Thymus (tissue), 11 donors: ENCODE results near the gene MRPS25. TPM values are rescaled to one million over a fixed set of nuclear protein-coding genes. Genes with fewer than 3 reads are reported as not detected.

Experiments
- DNase-seq, 9 donors: peaks; one replicate each; pipeline ENCODE4 v3.0.0-alpha.2; 2013; ENCODE audit warnings: low spot score in 9 of 9, low read depth in 6 of 9, missing footprints in 1 of 9
- H3K27ac ChIP-seq, 2 donors: one replicate each; pipeline ENCODE4 v1.5.1; 2013; ENCODE audit warnings: control low read depth in 1 of 2, low read depth in 1 of 2, low read length in 1 of 2, mild to moderate bottlenecking in 1 of 2, moderate library complexity in 1 of 2
- H3K27me3 ChIP-seq, 2 donors: one replicate each; pipeline ENCODE4 v1.5.1; 2013; ENCODE audit warnings: low read length in 1 of 2; ENCODE audit not compliant: control insufficient read depth in 2 of 2, insufficient read depth in 1 of 2
- H3K36me3 ChIP-seq, 2 donors: one replicate each; pipeline ENCODE4 v1.5.1; 2013; ENCODE audit warnings: low read length in 1 of 2, mild to moderate bottlenecking in 1 of 2, moderate library complexity in 1 of 2; ENCODE audit not compliant: control insufficient read depth in 2 of 2, insufficient read depth in 2 of 2
- H3K4me1 ChIP-seq, 2 donors: one replicate each; pipeline ENCODE4 v1.5.1; 2013; ENCODE audit warnings: low read length in 2 of 2; ENCODE audit not compliant: control insufficient read depth in 2 of 2, insufficient read depth in 2 of 2
- H3K4me3 ChIP-seq, 2 donors: one replicate each; pipeline ENCODE4 v1.5.1; 2013; ENCODE audit warnings: low read length in 2 of 2, control low read depth in 1 of 2, mild to moderate bottlenecking in 1 of 2
- H3K9me3 ChIP-seq, 2 donors: one replicate each; pipeline ENCODE4 v1.5.1; 2013; ENCODE audit warnings: low read length in 1 of 2, mild to moderate bottlenecking in 1 of 2; ENCODE audit not compliant: control insufficient read depth in 2 of 2, insufficient read depth in 1 of 2
- WGBS: extraction: QIAGEN DNeasy Blood & Tissue Kit; methylation state at CpG from one replicate; pipeline ENCODE4 v1.1.7; 2013; 5-methylcytosine and 5-hydroxymethylcytosine counted together
- polyA plus RNA-seq: library from polyadenylated mRNA; stranded (reverse); fragments of 200-250 nt; gene quantifications from one replicate; pipeline ENCODE4 v1.2.3, GENCODE V29; 2013
- total RNA-seq: library from RNA; stranded (reverse); fragments of 120-200 nt; gene quantifications from one replicate; pipeline ENCODE4 v1.2.4, GENCODE V29; 2013
- donor health status: healthy.

The MRPS25 gene
- total and polyA plus RNA-seq, 2 donors: 24.6 to 48.9 TPM

GRCh38 chr3:15107075-15107947 is 42.2 kb upstream of the MRPS25 start:
- no peaks in the 10 kb centered on the region for H3K9me3 ChIP-seq
- 89% methylated on average over 16 of the region's 16 CpGs for WGBS
- H3K27ac ChIP-seq: no peak overlapping the region
- DNase-seq: no peak
- no peak overlapping the region for H3K4me3 ChIP-seq
- H3K4me1 ChIP-seq: peaks cover 2 to 6% of the 10 kb centered on the region in 2 donors
- H3K27me3 ChIP-seq: peaks cover 0 to 2% of the 10 kb centered on the region in 2 donors
- H3K36me3 ChIP-seq: no peaks in the 10 kb centered on the region

DNA sequence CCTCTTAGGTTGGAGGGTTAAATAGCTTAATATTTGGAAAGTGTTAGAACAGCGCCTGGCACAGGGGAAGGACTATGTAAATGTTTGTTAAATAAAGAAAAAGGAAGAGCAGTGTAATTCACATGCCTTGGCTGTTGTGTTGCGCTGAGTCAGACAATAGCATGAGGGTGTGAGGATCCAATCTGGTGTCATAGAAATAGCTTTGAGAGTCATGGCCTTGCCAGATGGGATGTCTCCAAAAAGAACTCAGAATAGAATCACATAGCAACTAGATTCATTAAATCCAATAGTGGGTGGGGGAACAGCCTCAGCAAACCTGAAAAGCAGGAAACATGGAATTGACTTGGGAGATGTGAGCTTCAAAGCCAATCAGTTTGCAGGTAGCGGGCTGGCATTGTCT is 37.7 kb upstream of the MRPS25 start:
- Histone ChIP-seq H3K4me1 (peaks cover 4 to 15% of the 10 kb centered on the region in 2 donors), H3K9me3 (no peaks in the 10 kb centered on the region), H3K36me3 (no peaks in the 10 kb centered on the region), H3K4me3 (no peak overlapping the region), H3K27ac (no peak overlapping the region), H3K27me3 (peaks cover 0 to 2% of the 10 kb centered on the region in 2 donors)
- no peak for DNase-seq
- WGBS: 95% methylated on average over 3 of the region's 3 CpGs

DNA sequence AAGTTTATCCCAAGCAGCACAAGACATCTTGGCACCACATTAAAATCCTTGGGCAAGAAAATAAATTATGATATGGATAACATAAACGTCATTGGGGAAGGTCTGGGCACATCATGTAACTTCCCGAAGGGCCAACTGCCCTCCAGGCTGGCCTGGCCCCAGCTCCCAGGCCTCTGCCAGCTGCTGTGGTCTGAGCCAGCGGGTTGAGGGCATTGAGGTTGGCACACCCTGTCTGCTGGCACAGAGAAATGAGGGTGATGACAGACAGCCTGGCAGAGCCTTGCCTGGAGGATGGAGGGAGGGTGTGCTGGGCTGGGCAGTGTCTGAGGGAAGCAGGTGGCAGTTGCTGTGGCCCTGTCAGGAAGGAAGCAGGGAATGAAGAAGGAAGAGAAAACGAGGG is 37.1 kb upstream of the MRPS25 start:
- Histone ChIP-seq H3K36me3 (no peaks in the 10 kb centered on the region), H3K27me3 (peaks cover 0 to 2% of the 10 kb centered on the region in 2 donors), H3K4me3 (no peak overlapping the region), H3K4me1 (peaks cover 8 to 18% of the 10 kb centered on the region in 2 donors), H3K27ac (no peak overlapping the region), H3K9me3 (no peaks in the 10 kb centered on the region)
- WGBS: 35% methylated on average over 4 of the region's 4 CpGs
- DNase-seq: no peak

- peaks cover 10 to 18% of the 10 kb centered on the region in 2 donors for H3K4me1 ChIP-seq
These were observed 34.4 kb upstream of the MRPS25 start for GRCh38 chr3:15099364-15100098.

DNA sequence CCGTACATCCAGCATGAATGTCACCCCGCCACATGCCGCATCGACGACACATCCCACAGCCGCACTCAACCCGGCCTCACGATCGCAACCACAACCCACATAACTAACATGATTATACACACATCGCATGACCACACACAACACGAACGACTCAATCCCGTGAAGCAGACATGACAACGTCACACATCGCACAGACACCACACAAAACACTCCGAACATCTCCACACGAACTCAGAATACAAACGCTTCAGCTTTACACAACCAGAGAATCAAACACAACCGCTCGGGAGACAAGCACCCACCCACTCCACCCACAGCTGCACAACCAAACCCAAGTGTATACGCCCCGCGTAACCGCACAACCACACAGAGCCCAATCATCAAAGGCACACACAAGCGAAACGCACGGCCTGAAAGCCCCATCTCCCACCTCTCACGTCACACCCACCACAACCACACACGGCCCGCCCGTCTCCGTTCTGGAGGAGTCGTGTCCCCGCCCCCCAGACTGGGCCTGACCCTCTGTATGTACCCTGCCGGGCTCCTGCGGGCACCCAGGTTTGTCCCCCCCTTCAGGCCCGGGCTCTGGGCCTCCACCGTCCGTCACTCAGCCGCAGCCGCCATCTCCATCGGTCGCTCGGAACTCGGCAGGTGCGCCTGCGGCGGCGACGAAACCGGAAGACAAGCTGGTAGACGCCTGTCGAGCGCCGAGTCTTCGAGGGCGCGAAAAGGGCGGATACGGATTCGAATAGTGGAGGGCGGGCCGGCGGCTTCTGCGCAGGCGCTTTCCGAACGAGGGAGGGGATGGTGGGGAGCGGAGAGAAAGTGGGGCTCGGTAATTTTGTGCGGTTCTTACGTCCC is 33.6 kb upstream of the MRPS25 start, which contains the start of gene RBSN:
Gene RBSN, minus strand, starts transcription at position 646 of the 861 bp plus-strand sequence. CDS start 3,028 bp downstream, outside the sequence.
- WGBS: under 1% methylated on average over 72 of the region's 72 CpGs
- no peaks in the 10 kb centered on the region for H3K27me3 ChIP-seq
- H3K4me3 ChIP-seq: peak within 1 kb of the TSS; percentile 57 to 94
- DNase-seq: peak; percentile 89 to 98 (median 94)
- peaks cover 23 to 25% of the 10 kb centered on the region in 2 donors for H3K36me3 ChIP-seq
- peak within 1 kb of the TSS; percentile 93 to 96 for H3K27ac ChIP-seq
- no peaks in the 10 kb centered on the region for H3K9me3 ChIP-seq
- peaks cover 10 to 18% of the 10 kb centered on the region in 2 donors for H3K4me1 ChIP-seq

More at GRCh38 chr3:15099364-15100098, 34.4 kb upstream of the MRPS25 start:
- Histone ChIP-seq H3K36me3 (peaks cover 15 to 18% of the 10 kb centered on the region in 2 donors), H3K27me3 (no peaks in the 10 kb centered on the region), H3K27ac (peak overlapping the region; percentile 75 to 96), H3K9me3 (no peaks in the 10 kb centered on the region), H3K4me3 (peak overlapping the region; percentile 57 to 94)
- 21% methylated on average over 19 of the region's 19 CpGs for WGBS
- peak in 1 of 9 donors; percentile 12 for DNase-seq

DNA sequence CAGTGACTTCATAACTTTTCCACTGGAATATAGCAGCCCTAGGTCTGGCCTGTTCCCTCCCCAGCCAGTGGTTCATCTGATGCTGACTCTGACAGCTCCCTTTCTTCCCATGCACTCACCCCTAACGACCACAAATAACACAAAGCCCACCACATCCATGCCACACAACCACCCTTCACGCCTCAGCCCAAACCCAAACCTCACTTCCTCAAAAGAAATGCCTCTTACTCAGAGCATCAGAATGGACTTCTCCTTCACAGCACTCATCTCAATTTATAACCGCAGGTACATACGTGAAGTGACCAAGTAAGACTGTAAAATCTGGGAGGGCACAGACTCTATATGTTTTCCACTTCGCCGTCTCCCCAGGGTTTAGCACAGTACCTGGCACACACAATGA is 32.8 kb upstream of the MRPS25 start:
- Histone ChIP-seq H3K9me3 (no peaks in the 10 kb centered on the region), H3K36me3 (peaks cover 23 to 32% of the 10 kb centered on the region in 2 donors), H3K4me1 (peaks cover 10 to 18% of the 10 kb centered on the region in 2 donors), H3K27ac (peak overlapping the region in 1 of 2 donors; percentile 10), H3K27me3 (no peaks in the 10 kb centered on the region), H3K4me3 (peak overlapping the region; percentile 57 to 94)
- 28% methylated on average over 6 of the region's 6 CpGs for WGBS
- DNase-seq: peak in 6 of 9 donors; percentile 10 to 46 (median 21)

DNA sequence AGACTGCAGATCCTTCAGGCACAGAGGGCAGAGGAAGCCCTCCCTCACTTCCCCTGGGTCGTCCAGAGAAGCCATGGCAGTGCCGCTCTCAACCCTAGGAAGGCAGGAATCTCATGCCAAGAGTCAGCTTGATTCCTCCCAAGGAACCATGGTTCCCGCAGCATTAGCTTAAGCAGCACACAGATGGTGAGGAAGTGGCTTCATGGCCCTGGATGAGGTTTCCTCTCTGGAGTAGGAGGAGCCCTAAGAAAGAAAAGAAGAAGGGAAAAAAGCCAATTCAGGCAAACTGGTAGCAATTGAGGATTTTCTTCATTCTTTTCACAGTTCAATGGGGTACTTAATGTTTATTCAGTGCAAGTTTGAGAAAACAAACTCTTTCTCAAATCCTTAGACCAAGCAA is 30.9 kb upstream of the MRPS25 start:
- Histone ChIP-seq H3K36me3 (peaks cover 23 to 41% of the 10 kb centered on the region in 2 donors), H3K27ac (no peak overlapping the region), H3K9me3 (no peaks in the 10 kb centered on the region), H3K4me3 (no peak overlapping the region), H3K4me1 (peaks cover 10 to 25% of the 10 kb centered on the region in 2 donors), H3K27me3 (no peaks in the 10 kb centered on the region)
- no peak for DNase-seq
- 85% methylated on average over 3 of the region's 3 CpGs for WGBS

GRCh38 chr3:15094187-15094875 is 29.2 kb upstream of the MRPS25 start:
- H3K9me3 ChIP-seq: no peaks in the 10 kb centered on the region
- 97% methylated on average over 5 of the region's 5 CpGs for WGBS
- H3K36me3 ChIP-seq: peaks cover 30 to 48% of the 10 kb centered on the region in 2 donors

More at GRCh38 chr3:15094187-15094875, 29.2 kb upstream of the MRPS25 start:
- H3K27me3 ChIP-seq: no peaks in the 10 kb centered on the region
- no peak for DNase-seq
- H3K27ac ChIP-seq: no peak overlapping the region
- peaks cover 10 to 18% of the 10 kb centered on the region in 2 donors for H3K4me1 ChIP-seq
- no peak overlapping the region for H3K4me3 ChIP-seq
